GM18867 (cell line): ENCODE data around the gene TBC1D8.
A peak's percentile ranks its signal among the peaks of the same experiment; 100 is the strongest.

ENCODE experiments used
- ATAC-seq: cut with Tn5 transposase; IDR thresholded peaks from one replicate; pipeline ENCODE4 v1.9.1; 2021; ENCODE audit warnings: mild to moderate bottlenecking, moderate library complexity; ENCODE audit not compliant: unreplicated experiment

Gene TBC1D8

DNA sequence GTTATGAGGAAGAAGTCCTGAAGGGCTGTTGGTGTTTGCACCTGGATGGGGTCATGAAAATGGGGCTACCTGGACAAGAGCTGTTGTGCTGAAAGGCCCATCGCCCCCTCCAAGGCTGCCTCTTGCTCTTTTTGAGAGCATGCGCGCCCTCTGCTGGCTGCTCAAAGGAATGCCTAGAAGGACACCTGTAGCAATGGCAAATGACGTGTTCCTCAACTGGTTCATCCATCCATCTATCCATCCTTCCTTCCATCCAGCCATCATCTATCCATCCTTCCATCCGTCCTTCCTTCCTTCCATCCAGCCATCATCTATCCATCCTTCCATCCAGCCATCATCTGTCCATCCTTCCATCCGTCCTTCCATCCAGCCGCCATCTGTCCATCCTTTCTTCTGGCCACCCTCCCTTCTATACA lies 166.3 kb downstream of the TBC1D8 start:
- peak; percentile 73 for ATAC-seq

DNA sequence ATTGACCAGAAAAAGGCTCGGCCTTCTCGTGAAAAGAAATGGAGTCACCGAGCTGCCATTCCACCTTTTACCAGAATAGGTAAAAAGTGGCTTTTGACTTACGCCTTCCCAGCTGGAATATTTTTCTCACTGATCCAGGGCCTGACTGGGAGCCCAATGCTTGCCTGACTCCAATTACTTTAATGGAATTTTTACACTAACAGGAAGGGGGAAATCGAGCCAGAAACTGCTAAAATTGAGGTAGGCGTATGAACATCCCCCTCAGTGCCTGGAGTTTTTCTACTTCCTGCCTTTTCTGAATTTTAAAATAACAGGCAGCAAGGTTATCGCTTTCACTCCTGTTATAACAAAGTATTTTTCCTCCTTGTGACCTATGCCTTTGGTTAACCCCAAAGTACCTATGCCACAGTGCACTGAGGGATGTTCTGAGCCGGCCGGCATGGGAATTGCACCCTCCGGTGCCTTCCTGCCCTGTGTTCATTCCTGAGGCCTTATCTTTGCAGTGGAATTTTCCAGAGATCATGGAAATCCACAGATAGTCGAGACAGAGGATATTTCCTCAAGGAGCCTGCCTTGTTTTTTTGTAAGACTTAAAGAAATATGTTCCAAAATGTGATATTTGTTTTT lies 167.4 kb downstream of the TBC1D8 start:
- ATAC-seq, result no peak

DNA sequence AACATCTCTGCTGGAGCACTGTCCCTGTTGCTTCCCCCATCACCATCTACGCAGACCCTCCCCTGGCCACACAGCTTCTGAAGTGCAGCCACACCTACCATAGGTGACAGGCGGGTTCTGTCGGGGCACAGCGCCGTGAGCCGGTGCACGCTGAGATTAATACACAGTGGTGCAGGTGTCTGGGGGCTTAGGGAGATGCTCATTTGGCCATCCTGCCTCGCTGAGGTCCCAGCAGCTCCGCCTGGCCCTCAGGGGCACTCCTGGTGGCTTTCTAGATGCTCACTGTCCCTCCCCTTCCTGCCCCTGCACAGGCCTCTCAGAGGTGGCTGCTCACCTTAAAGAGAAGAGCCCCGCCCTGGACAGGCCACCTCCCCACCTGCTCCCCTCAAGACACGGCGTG lies 168.0 kb downstream of the TBC1D8 start:
- no peak for ATAC-seq

DNA sequence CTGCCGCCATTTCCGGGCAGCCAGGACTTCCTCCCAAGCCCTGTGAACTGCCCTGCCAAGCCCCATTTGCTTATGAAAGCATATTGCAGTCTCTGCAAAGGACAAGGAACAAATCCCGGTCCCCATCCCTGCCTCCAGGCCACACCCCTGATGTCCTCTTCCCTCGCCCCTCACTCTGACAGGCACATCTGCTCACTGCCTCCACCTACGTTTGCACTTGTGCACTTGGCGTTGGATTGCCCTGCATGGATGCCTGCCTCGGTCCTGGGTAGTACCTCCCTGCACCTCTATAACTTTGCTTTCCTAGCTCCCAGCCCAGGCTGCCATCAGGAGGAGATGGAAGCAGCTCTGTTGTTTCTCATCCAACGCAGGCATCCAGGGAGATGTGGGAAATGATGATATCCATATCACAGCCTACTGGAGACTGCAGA lies 168.7 kb downstream of the TBC1D8 start:
- ATAC-seq, result no peak

DNA sequence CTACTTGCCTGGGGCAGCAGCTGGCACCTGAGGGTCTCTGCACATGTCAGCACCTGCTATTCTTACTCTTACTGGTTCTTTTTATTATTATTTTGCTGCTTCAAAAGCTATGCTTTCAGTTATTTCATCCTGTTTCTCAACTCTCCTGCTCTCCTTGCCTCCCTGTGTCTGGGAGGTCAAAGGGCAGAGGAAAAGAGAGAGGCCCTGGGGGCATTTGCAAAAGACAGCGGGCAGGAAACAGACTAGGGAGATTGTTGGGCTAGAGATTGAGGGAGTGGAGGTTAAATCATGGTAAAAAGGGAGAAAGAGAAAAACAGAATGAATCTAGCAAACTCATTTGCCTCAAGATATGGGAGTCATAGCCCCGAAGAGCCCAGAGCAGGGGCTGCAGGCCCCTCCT lies 170.2 kb downstream of the TBC1D8 start:
- ATAC-seq, result no peak

DNA sequence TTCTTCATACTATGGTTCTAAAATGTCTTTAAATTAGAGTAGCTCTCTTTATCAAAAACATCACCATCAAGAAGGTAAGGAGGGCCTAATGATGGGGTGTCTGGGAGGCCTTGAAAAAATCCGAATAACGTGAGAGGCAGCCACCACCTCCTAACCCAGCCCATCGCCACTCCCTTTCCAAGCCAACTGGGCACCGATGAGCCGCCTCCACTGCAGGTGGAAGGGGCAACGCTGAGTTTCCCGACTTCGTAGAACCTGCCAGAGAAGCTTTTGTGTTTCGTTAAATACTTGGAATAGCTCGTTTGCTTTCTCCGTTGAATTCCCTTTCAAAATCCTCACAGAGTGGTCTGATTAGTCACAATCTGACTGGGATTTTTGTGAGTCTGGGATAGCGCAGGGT lies 171.1 kb downstream of the TBC1D8 start:
- no peak for ATAC-seq

DNA sequence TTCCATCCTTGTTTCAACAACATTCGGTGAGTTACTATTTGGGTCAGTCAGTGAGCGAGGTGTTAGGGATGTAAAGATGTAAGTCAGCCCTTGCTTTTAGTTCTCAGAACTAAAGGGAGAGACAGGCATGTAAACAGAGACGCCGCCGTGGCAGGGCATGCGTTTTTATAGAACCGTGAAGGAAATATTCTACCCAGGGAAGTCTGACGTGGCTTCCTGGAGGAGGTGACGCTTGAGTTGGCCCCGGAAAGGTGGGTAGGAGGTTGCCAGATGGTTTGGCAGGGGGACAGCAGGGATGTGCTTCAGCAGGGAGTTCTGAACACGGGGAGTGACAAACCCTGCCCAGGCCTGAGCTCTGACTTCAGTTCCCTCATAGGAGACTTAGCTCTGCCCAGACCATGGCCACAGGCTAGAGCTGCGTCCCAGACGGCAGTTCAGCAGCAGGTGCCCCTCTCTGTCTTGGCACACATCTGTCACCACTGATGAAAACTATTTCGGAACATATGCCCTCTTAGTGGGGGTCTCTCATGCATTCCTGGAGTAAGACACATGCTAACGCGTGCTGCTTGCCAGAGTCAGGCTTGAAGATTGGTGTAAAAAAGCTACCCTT lies 172.5 kb downstream of the TBC1D8 start:
- ATAC-seq, result no peak

DNA sequence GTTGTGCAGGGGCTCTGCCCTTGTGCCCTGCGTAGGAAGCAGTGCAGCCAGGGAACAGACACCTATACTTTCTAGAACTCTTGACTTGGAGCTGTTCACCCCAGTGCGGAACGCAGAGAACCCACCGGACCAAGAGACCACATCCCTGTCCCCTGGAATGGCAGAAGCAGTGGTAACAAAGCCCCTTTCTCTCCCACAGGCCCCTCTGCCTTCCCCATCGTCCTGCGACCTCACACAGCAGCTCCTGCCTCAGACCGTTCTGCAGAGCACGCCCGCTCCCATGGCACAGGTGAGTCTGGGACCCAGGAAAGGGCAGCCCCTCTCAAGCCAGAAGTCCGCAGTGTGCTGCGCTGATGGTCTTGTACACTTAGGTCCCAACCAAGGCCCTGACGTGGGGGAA lies 173.7 kb downstream of the TBC1D8 start:
- peak; percentile 6 for ATAC-seq

DNA sequence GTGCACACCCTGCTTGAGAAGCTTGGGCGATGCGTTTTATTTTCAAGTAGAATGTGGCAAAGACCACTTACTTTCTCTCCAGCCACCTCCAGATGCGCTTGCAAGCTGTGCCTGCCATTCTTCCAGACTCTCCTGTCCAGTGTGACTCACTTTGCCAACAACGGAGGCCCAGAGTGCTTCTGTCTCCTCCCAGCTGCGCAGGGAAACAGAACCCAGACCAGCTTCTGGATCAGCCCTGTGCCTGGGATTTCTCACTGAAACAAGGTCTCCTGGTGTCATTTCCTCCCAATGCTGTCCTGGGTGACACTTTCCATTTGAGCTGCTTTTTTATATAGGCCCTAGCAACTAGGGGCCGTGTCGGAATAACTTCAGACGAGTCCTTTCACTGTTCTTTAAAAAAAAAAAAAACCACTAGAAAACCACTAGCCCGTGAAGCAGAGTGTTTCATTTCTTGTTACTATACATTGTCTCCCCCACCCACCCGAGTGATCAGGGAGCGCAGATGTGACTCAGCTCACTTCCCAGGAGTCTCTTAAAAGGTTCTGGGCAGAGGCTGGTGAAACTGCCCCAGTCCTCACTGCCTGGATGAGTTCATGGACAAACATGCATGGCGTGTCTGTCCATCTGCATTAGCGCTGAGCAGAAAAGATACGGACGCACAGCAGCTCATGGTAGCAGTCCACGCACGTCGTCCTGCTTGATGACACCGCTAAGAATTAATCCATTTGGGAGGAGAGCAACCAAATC lies 174.4 kb downstream of the TBC1D8 start:
- peak; percentile 88 for ATAC-seq

DNA sequence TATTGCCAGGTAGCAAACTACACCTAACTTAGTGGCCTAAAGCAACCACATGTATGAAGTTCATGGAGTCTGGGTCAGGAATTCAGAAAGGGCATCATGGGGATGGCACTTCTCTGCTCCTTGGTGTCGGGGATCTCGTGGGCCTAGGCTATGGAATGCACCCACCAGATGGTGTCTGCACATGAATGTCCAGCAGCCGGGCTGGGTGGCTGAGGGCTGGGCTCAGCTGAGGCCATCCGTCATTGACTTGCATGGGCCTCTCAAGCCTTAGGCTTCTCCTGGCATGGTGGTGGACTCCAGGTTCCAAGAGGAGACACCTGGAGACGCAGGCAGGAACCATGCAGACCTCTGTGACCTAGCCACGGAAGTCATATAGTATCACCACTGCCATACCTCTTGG lies 175.1 kb downstream of the TBC1D8 start:
- no peak for ATAC-seq

DNA sequence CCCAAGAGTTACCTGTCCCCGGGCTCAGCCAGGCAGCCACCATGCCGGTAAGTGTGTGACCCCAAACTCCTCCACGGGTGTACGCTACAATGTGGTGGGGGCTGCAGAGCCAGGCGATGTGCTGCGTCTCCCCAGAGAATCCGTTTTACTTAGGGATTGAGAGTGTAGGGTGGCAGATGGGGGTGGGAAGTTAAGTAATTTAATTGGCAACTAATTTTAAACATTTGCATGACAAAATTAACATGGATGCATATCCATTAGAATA lies 175.7 kb downstream of the TBC1D8 start:
- no peak for ATAC-seq

DNA sequence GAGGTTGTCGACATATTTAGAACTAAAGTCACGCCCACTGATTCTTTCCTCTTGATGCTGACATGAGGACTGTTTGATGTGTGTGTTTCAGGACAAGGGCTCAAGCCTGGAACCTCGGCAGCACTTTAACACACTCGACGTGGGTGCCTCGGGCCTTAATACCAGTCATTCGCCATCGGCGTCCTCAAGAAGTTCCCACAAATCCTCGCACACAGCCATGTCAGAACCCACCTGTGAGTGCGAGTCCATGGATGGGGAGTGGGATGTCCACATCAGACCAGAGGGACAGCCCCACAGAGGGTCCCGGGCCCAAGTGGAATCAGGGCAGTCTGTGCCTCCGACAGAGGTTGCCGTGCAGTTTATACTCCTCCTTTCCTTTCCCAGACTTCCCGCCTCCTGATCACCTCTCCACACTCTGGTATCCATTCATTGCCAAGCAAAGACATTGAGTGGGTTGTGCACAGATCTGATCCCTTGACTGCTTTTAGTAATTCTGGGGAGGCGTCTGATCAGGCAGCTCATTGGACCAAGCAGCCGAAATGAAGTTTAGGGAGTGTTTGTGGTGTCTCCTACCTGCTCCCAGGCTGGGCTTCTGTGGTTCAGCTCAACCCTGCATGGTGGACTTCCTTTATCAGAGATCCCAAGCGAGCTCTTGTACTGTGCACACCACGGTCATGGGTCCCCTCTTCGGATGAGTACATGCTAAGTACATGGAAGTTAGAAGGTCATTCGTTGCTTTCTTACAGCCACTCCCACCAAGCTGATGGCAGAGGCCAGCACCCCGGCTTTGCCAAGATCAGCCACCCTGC lies 176.3 kb downstream of the TBC1D8 start:
- ATAC-seq, result no peak

DNA sequence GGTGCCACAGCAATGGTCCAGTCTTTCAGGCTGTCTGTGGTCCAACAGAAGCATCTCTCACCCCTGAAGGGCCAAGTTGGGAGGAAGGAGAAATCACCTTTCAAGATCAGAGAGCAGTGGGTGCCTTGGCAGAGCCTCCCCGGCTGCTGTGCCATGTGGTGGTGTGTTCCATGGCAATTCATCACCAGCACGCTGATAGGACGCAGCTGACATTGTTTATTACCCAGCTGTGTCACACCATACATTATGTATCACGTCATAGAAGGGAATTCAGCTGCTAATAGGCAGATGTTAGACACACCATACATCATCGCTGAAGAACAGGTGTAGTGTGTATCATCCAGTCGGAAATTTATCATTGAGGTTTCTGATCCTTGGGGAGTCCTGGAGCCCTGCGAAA lies 178.7 kb downstream of the TBC1D8 start:
- no peak for ATAC-seq

DNA sequence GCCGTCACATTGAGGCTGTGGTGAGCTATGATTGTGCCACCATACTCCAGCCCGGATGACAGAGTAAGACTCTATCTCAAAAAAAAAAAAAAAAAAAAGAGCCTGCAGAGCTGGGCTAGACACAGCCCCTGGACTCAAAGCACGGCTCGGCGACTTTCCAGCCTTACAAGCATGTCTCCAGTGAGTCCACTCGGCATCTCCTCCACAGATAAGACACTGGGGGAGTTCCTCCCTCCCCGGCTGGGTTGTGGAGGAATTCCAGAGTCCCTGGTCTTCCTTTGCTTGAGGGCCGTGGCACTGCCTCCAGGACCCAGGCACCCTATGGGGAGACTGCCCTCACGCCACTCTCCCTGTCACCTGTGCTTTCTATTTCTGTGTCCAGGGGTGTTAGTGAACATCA lies 180.0 kb downstream of the TBC1D8 start:
- ATAC-seq, result no peak

DNA sequence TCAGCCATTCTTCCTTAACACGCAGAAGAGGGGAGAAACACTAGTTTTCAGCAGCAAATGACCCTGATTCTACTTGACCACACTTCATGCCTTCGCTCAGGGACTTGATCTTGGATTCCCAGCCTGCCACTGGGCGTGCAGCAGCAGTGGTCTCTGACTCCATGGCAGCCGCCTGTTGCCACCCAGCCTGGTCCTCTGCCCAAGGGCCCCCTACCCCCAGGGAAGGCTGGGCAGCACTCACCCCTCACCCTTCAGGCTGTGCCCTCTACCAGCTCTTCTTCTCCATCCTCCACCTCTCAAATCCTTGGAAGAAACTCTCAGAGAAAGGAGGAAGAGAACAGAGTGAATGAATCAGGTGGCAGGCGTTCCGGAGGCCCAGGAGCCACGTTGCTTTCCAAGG lies 181.2 kb downstream of the TBC1D8 start:
- ATAC-seq, result no peak

DNA sequence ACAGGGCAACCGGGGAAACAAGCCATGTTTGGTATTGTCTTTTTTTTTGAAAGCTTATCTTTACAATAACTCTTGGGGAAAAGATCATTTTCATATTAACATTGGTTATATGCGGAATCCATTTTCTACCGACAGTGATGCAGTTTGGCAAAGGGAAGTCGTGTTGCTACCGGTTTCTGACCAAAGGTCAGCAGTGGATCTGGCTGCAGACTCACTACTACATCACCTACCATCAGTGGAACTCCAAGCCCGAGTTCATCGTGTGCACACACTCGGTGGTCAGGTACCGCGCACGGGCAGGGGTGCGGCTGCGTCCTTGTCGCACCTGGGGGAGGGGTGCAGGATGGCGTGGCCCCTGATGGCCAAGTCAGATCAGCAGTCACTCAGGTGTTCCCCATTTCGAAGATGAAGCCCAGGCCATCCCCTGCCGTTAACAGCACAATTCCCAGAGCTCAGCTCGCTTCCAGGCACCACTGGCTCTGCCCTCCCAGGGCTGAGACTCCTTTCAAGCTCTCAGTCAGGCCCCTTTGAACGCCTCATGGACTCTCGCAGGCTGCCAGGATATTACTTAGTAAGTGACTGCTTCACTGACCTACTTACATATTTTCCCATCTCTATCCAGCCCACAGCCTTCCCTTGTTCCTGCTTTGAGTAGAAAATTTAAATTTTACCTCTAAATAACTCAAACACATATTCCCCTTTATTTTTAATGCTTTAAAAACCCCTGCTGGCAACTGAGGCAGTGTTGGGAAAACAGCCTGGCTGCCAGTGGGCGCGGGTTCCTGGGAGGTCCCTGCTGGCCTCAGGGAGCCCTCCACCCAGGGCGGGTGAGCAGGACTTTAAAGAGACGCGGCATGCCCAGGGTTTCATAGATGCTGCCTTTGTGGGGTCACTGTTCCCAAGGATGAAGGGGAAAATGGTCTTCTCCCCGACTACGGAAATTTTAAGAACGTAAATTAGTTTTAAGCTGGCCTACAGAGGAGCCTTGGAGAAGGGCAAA lies 182.7 kb downstream of the TBC1D8 start:
- no peak for ATAC-seq

DNA sequence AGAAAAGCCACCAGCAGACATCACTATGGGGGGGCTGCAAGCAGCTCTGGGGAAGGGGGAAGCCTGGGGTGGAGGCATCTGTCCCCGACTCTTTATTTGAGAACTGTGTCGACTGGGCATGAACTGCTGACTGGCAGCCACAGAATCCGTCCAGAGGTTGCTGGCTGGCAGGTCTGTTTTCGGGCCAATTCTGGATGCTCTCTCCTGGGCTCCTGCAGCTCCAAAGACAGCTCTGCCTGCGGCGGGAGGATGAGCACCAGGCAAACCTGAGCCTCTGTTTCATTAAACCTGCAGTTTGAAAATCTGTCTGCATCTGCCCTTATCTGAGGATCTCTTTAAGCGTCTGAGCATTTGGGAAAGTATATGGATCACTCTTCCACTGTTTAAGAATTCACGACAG lies 183.5 kb downstream of the TBC1D8 start:
- no peak for ATAC-seq

DNA sequence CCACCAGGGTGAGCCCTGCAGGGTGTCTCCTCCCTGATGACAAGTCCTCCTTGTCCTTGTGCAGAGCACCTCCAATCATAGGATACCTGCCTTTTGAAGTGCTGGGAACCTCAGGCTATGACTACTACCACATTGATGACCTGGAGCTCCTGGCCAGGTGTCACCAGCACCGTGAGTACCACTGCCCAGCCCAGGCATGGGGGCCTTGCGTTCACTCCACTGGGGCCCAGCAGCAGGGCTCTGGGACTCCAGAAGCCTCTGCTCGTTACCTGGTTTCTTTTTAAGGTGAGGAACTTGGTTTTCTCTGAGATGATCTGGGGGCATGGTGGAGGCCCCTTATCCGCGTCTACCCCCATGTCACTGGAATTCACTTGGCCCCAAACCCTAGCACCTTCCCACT lies 185.6 kb downstream of the TBC1D8 start:
- no peak for ATAC-seq

DNA sequence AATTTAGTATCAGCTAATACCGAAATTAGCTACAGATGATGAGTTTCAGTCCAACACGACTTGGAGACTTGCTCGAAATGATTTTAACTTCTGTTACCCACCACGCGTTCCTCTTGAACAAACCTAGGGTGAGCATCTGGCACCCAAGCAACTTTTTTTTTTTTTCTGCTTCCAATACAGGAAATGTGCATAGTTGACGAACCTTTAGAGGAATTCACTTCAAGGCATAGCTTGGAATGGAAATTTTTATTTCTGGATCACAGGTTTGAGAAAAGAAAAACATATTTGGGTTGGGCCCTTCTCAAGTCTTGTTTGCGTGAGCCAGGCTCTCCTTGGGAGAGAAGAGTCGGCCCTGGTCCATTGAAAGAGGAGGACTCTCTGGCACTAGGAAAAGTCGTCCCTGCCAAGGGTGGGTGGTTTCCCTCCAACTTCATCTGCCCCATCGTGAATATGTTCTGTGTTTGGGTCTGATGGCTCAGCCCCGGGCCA lies 186.5 kb downstream of the TBC1D8 start:
- ATAC-seq, result no peak

DNA sequence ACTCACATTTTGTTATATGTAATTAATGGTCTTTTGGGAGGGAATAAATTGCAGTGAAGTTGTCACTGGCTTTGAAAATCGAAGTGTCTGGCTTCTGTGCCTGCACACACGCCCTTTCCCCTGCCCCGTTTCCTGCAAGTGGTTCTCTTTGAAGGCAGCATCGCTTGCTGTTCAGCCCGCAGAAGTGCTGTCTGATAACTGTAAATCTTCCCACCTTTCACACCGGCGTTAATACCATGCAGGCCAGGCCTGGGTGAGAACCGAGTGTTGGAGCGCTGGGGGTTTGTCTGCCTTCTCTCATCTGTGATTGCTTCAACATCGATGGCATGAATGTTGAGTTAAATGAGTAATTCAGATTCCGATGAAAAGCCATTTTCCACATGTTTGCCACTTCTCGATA lies 187.0 kb downstream of the TBC1D8 start:
- ATAC-seq, result no peak

DNA sequence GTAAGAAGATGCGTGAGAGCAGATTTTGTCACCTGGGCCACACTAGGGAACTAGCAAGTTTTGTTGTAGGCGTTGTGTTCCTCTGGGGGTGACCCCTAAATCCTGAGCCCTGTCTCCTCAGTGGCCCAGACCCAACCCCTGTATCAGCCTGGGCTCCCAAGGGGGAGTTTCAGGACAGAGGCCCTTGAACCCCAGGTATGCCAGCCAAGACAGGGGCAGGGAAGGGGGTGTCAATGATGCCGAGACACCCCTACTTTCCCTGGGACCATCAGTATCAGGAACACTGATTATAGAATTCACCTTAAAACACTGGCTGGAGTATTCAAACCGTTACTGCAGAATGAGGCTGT lies 188.2 kb downstream of the TBC1D8 start:
- ATAC-seq, result no peak
